ENCODE measurements around the gene RNASEH1. TPM values are rescaled to one million over a fixed set of nuclear protein-coding genes. Genes with fewer than 3 reads are reported as not detected.
"Not testable (repeated sequence)": the region's sequence is repeated elsewhere in the genome, so short reads cannot be mapped to it uniquely, and the experiment has no call there.

Gene RNASEH1
- total RNA-seq, 2 experiments from 2014 or later: 21.3 to 24.6 TPM

- H3K4me3 Mint-ChIP-seq: no peak overlapping the region
- ChIA-PET CTCF (interaction anchor here (1.5 kb wide), 1 partner anchor 67 kb away, joined by 4 read pairs; no protein-coding TSS in a partner anchor), POLR2A (interaction anchor here (1.2 to 1.7 kb wide), 3 partner anchors 9 to 27 kb away, joined by 3 to 7 read pairs (median 5); partner anchors contain the start of gene RNASEH1)
- H3K9me3 Mint-ChIP-seq: no peaks in the 10 kb centered on the region
- no peak overlapping the region for H3K27ac Mint-ChIP-seq
- H3K4me1 Mint-ChIP-seq: peaks cover 5% of the 10 kb centered on the region
- DNase-seq: no peak
- H3K36me3 Mint-ChIP-seq (ENCODE audit: low read depth): peaks cover 29% of the 10 kb centered on the region
- H3K27me3 Mint-ChIP-seq: no peaks in the 10 kb centered on the region
These were observed 26.6 kb upstream of the RNASEH1 start for GRCh38 chr2:3584608-3585260.

- H3K27me3 Mint-ChIP-seq: no peaks in the 10 kb centered on the region
- peaks cover 34% of the 10 kb centered on the region for H3K36me3 Mint-ChIP-seq (ENCODE audit: low read depth)
- no peaks in the 10 kb centered on the region for H3K9me3 Mint-ChIP-seq
- no peak overlapping the region for H3K27ac Mint-ChIP-seq
- H3K4me1 Mint-ChIP-seq: peaks cover 11% of the 10 kb centered on the region
- H3K4me3 Mint-ChIP-seq: no peak overlapping the region
- CTCF ChIA-PET: interaction anchor here (0.8 to 1.5 kb wide), 3 partner anchors 68 to 160 kb away, joined by 3 to 4 read pairs (median 3); no protein-coding TSS in a partner anchor
- no peak for DNase-seq
- POLR2A ChIA-PET: interaction anchor here (1.2 to 1.7 kb wide), 3 partner anchors 8 to 26 kb away, joined by 3 to 7 read pairs (median 5); partner anchors contain the start of gene RNASEH1
These were observed 25.9 kb upstream of the RNASEH1 start for GRCh38 chr2:3584076-3584475.

DNA sequence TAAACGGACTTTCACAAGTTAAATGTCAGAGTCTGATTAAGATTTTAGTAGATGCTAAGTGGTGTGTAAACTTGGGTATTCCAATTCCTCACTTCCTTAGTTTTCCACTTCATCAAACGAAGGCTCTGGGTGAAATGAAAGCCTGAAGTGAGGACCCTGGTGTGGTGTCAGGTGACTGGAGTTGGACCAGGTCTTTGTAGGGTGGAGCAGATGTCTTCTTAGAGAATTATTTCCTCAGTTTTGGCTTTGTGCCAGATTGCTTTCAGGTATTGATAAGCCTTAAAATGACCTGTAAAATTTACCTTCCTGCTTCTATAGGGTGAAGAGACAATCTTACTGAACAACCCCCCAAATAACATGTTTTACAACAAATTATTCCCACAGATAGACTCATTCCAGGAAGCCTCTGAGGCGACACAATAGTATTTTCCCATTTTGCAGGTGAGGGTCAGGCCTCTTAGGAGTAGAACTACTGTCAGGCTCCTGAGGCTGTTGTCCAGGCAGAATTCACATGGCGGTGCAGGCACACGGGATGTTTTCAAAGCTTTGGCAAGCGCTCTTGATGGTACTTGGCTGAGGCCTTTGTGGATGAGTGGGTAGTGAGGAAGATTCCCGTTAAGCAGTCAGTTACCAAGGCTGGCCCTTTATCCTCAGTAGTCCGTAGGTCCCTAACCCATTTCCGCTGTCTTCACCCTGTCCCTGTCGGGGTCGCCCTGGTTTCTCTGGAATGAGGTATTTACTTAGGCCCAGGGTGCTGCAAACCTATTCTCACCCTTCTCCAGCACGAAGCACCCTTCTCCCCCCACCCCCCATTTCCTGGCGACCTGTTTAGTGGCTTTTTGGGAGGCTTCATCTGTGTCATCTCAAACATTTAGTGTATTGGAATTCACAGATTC lies 23.5 kb upstream of the RNASEH1 start:
- Mint-ChIP-seq H3K4me3 (no peak overlapping the region), H3K4me1 (peaks cover 34% of the 10 kb centered on the region), H3K27me3 (no peaks in the 10 kb centered on the region), H3K36me3 (ENCODE audit: low read depth) (peaks cover 59% of the 10 kb centered on the region), H3K9me3 (no peaks in the 10 kb centered on the region), H3K27ac (no peak overlapping the region)
- DNase-seq: no peak
- ChIA-PET CTCF (no interaction called here), POLR2A (interaction anchor here (3.6 kb wide), 1 partner anchor 24 kb away, joined by 22 read pairs; the partner anchor contains the start of gene RNASEH1)

- ChIA-PET CTCF (no interaction called here), POLR2A (interaction anchor here (3.6 kb wide), 1 partner anchor 23 kb away, joined by 22 read pairs; the partner anchor contains the start of gene RNASEH1)
- peaks cover 70% of the 10 kb centered on the region for H3K36me3 Mint-ChIP-seq (ENCODE audit: low read depth)
- H3K4me1 Mint-ChIP-seq: peaks cover 43% of the 10 kb centered on the region
- no peaks in the 10 kb centered on the region for H3K27me3 Mint-ChIP-seq
- no peaks in the 10 kb centered on the region for H3K9me3 Mint-ChIP-seq
- H3K27ac Mint-ChIP-seq: no peak overlapping the region
- no peak overlapping the region for H3K4me3 Mint-ChIP-seq
- DNase-seq: no peak
These were observed 22.3 kb upstream of the RNASEH1 start for GRCh38 chr2:3580449-3580848.

- H3K4me1 Mint-ChIP-seq: peaks cover 51% of the 10 kb centered on the region
- CTCF ChIA-PET: no interaction called here
These were observed 20.9 kb upstream of the RNASEH1 start for GRCh38 chr2:3578987-3579386.

GRCh38 chr2:3576263-3576630 lies 18.1 kb upstream of the RNASEH1 start:
- H3K9me3 Mint-ChIP-seq, H3K27me3 Mint-ChIP-seq, DNase-seq: not testable (repeated sequence)
- ChIA-PET CTCF (interaction anchor here (0.7 to 1.7 kb wide), 6 partner anchors 16 to 197 kb away, joined by 3 to 4 read pairs (median 3); partner anchors contain the start of genes RNASEH1 and TRAPPC12), POLR2A (interaction anchor here (0.8 to 2.5 kb wide), 12 partner anchors 8 to 198 kb away, joined by 3 to 61 read pairs (median 4); partner anchors contain the start of genes RNASEH1 and TRAPPC12)
- Mint-ChIP-seq H3K4me1 (peaks cover 55% of the 10 kb centered on the region), H3K36me3 (ENCODE audit: low read depth) (peaks cover 54% of the 10 kb centered on the region), H3K4me3 (peak overlapping the region; percentile 92), H3K27ac (peak overlapping the region; percentile 83)

More at GRCh38 chr2:3578987-3579386, 20.9 kb upstream of the RNASEH1 start:
- Mint-ChIP-seq H3K4me3 (no peak overlapping the region), H3K27me3 (no peaks in the 10 kb centered on the region), H3K9me3 (no peaks in the 10 kb centered on the region), H3K27ac (no peak overlapping the region), H3K36me3 (ENCODE audit: low read depth) (peaks cover 68% of the 10 kb centered on the region)
- no peak for DNase-seq
- POLR2A ChIA-PET: interaction anchor here (0.7 to 3.6 kb wide), 7 partner anchors 10 to 201 kb away, joined by 3 to 22 read pairs (median 3); partner anchors contain the start of genes EIPR1 and RNASEH1

DNA sequence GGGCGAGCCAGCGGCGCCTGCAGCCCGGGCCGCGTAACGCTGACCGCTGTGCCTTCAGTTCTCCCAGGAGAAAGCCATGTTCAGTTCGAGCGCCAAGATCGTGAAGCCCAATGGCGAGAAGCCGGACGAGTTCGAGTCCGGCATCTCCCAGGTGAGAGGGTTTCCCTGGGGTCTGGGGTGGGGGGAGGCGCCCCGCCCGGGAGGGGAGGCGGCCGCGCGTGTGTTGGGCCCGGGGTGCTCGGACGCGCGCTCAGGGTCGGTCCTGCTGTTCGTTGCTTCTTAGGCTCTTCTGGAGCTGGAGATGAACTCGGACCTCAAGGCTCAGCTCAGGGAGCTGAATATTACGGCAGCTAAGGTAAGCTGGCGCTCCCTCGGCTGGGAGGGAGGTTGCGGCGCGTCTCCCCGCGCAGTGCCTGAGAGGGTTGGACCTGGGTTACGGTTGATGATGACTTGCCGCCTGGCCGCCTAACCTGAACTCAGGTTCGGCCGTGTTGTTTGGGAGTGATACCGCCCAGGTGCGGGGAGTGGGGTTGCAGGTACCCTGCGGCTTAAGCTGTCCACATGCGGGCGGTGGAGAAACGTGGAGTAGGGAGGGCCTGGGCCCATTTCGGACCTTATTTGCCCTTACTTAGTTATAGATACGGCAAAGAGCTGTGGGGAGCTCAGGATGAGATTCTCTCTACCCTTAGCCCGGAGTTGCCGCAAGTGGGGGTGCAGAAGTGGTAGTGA lies 17.6 kb upstream of the RNASEH1 start:
- Mint-ChIP-seq H3K4me3 (peak overlapping the region; percentile 92), H3K27me3 (no peaks in the 10 kb centered on the region), H3K27ac (peak overlapping the region; percentile 83), H3K36me3 (ENCODE audit: low read depth) (peaks cover 51% of the 10 kb centered on the region), H3K4me1 (peaks cover 55% of the 10 kb centered on the region), H3K9me3 (no peaks in the 10 kb centered on the region)
- ChIA-PET POLR2A (interaction anchor here (0.8 to 2.5 kb wide), 12 partner anchors 8 to 197 kb away, joined by 3 to 61 read pairs (median 4); partner anchors contain the start of genes RNASEH1 and TRAPPC12), CTCF (interaction anchor here (0.6 to 1.7 kb wide), 9 partner anchors 12 to 196 kb away, joined by 3 to 4 read pairs (median 3); partner anchors contain the start of genes RNASEH1 and TRAPPC12)
- peak; percentile 36 for DNase-seq

DNA sequence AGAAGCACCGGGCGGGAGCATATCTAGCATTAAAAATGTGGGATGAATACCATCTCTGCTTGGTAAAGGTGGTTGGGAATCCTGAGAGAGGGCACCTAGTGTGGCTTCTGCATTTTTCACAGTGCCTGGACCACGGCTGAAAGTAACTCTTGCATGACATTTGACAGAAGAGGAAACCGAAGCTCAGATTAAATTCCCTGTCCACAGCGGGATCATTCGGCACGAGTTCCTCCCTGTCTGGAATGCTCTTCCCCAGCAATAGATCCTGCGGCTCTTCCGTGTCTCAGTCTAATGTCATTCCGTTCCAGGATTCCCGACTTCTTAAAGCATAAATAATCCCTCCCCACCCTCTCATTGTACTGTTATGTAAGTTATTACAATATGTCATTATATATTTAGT lies 16.0 kb upstream of the RNASEH1 start:
- CTCF ChIA-PET: interaction anchor here (1.5 to 2.5 kb wide), 7 partner anchors 14 to 150 kb away, joined by 3 to 8 read pairs (median 4); partner anchors contain the start of gene RNASEH1
- H3K4me1 Mint-ChIP-seq: peaks cover 45% of the 10 kb centered on the region
- H3K9me3 Mint-ChIP-seq: no peaks in the 10 kb centered on the region
- H3K36me3 Mint-ChIP-seq (ENCODE audit: low read depth): peaks cover 36% of the 10 kb centered on the region
- POLR2A ChIA-PET: interaction anchor here (1.3 to 2.5 kb wide), 4 partner anchors 9 to 17 kb away, joined by 5 to 36 read pairs (median 7); partner anchors contain the start of gene RNASEH1
- no peak for DNase-seq
- no peaks in the 10 kb centered on the region for H3K27me3 Mint-ChIP-seq
- H3K27ac Mint-ChIP-seq: no peak overlapping the region
- H3K4me3 Mint-ChIP-seq: peak overlapping the region; percentile 92

GRCh38 chr2:3572620-3573019 lies 14.5 kb upstream of the RNASEH1 start:
- ChIA-PET POLR2A (interaction anchor here (2.3 to 2.5 kb wide), 2 partner anchors 9 to 15 kb away, joined by 9 to 36 read pairs; partner anchors contain the start of gene RNASEH1), CTCF (interaction anchor here (1.5 to 2.5 kb wide), 3 partner anchors 12 to 149 kb away, joined by 4 to 8 read pairs (median 6); partner anchors contain the start of gene RNASEH1)
- no peaks in the 10 kb centered on the region for H3K27me3 Mint-ChIP-seq
- H3K4me1 Mint-ChIP-seq: peaks cover 30% of the 10 kb centered on the region
- no peaks in the 10 kb centered on the region for H3K9me3 Mint-ChIP-seq
- H3K36me3 Mint-ChIP-seq (ENCODE audit: low read depth): peaks cover 21% of the 10 kb centered on the region
- DNase-seq: no peak
- H3K4me3 Mint-ChIP-seq: no peak overlapping the region
- H3K27ac Mint-ChIP-seq: no peak overlapping the region

GRCh38 chr2:3571284-3571683 lies 13.2 kb upstream of the RNASEH1 start:
- Mint-ChIP-seq H3K9me3 (no peaks in the 10 kb centered on the region), H3K27me3 (no peaks in the 10 kb centered on the region), H3K36me3 (ENCODE audit: low read depth) (peaks cover 7% of the 10 kb centered on the region), H3K27ac (no peak overlapping the region), H3K4me3 (no peak overlapping the region), H3K4me1 (peaks cover 18% of the 10 kb centered on the region)
- ChIA-PET POLR2A (no interaction called here), CTCF (no interaction called here)
- no peak for DNase-seq

DNA sequence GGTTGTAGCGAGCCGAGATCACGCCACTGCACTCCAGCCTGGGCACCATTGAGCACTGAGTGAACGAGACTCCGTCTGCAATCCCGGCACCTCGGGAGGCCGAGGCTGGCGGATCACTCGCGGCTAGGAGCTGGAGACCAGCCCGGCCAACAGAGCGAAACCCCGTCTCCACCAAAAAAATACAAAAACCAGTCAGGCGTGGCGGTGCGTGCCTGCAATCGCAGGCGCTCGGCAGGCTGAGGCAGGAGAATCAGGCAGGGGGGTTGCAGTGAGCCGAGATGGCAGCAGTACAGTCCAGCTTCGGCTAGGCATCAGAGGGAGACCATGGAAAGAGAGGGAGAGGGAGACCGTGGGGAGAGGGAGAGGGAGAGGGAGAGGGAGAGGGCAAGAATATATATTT lies 11.5 kb upstream of the RNASEH1 start:
- CTCF ChIA-PET; H3K27ac Mint-ChIP-seq; H3K4me1 Mint-ChIP-seq; DNase-seq; H3K27me3 Mint-ChIP-seq; POLR2A ChIA-PET; H3K36me3 Mint-ChIP-seq (ENCODE audit: low read depth); H3K4me3 Mint-ChIP-seq; H3K9me3 Mint-ChIP-seq: not testable (repeated sequence)

- Mint-ChIP-seq H3K27ac (no peak overlapping the region), H3K9me3 (no peaks in the 10 kb centered on the region), H3K36me3 (ENCODE audit: low read depth) (no peaks in the 10 kb centered on the region), H3K4me3 (no peak overlapping the region), H3K4me1 (peaks cover 8% of the 10 kb centered on the region), H3K27me3 (no peaks in the 10 kb centered on the region)
- ChIA-PET CTCF (no interaction called here), POLR2A (no interaction called here)
- DNase-seq: no peak
These were observed 8.7 kb upstream of the RNASEH1 start for GRCh38 chr2:3566806-3567205.

All from activated CD4-positive, alpha-beta memory T cell treated with anti-CD3 and anti-CD28 coated beads, Interleukin-2, amount 10 ng/mL, durations not matched to agents 7 days and 5 days (primary cell).